Measurements from ENCODE around the gene UCK2. TPM values are rescaled to one million over a fixed set of nuclear protein-coding genes. Genes with fewer than 3 reads are reported as not detected.
A peak's percentile ranks its signal among the peaks of the same experiment; 100 is the strongest.

Gene UCK2
- polyA plus RNA-seq, 2 of the 4 experiments (the other 2 are of a cell fraction) = 72.4 to 98.9 TPM

DNA sequence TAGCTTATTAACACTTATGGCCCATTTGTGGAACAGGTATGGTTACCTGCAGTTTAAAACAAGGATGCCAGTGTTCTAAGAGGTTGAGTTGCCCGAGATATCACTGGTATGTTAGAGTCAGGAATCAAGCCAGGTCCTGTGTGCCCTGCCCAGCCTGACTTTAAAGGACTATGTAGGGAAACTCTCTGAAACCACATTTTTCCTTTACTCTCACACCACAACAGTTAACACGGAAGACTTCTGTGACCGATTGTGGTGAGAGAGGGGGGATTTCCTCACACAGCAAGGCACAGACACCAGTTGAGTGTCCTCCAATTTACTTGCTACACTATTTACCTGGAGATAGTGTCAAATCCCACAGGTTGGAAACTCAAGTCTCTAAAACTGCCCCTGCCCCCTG, 47.8 kb downstream of the UCK2 start:
- ChIA-PET POLR2A (no interaction called here), CTCF (interaction anchor here (0.6 to 1.5 kb wide), 2 partner anchors 9 to 1686 kb away, joined by 4 to 5 read pairs; no protein-coding TSS in a partner anchor)
- WGBS (ENCODE audit: missing lambda C conversion rate) = 95% methylated on average over 3 of the region's 3 CpGs
- DNase-seq (ENCODE audit: low read depth in 1 of 2, low spot score in 1 of 2) (no peak), FAIRE-seq (no peak), ATAC-seq (no peak; a peak in 1 of 6 replicates)
- Histone ChIP-seq H3K9me3 (peaks cover 27% of the 10 kb centered on the region), H3K27ac (no peak overlapping the region), H3K4me2 (no peak overlapping the region), H3K4me1 (peaks cover 15% of the 10 kb centered on the region), H3K4me3 (no peak overlapping the region)
- TF ChIP-seq, protein P1, sequence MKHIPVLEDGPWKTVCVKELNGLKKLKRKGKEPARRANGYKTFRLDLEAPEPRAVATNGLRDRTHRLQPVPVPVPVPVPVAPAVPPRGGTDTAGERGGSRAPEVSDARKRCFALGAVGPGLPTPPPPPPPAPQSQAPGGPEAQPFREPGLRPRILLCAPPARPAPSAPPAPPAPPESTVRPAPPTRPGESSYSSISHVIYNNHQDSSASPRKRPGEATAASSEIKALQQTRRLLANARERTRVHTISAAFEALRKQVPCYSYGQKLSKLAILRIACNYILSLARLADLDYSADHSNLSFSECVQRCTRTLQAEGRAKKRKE (CRISPR knock-in tag; IDR thresholded peaks at IDR 0.05; ENCODE audit: low read depth) = no peak
- TF ChIP-seq KDM1A (IDR thresholded peaks at IDR 0.05; ENCODE audit: low read depth) (no peak), MYC (IDR thresholded peaks at IDR 0.05; ENCODE audit: borderline replicate concordance, low read length) (no peak), FOXS1 (CRISPR knock-in tag; IDR thresholded peaks at IDR 0.05) (no peak), TP53 (CRISPR knock-in tag; IDR thresholded peaks at IDR 0.05) (no peak), POLR2A (IDR thresholded peaks at IDR 0.05; ENCODE audit: low read length) (no peak)

DNA sequence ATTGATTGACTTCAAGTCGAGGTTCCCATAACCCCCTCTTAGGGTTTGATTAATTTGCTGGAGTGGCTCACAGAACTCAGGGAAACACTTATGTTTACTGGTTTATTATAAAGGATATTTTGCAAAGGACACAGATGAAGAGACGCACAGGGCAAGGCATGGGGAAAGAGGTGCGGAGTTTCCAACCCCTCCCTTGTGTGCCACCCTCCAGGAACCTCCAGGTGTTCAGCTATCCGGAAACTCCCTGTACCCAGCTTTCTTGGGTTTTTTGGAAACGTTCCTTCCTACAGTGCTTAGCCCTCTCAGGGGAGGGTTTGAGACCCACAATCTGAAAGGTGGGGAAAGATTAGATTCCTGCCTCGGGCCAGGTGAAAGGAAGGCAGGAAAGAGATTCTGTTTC, 48.2 kb downstream of the UCK2 start:
- Histone ChIP-seq H3K9me3 (peaks cover 27% of the 10 kb centered on the region), H3K4me3 (no peak overlapping the region), H3K27ac (no peak overlapping the region), H3K4me2 (peak overlapping the region; percentile 15; the same call in 2 of the 3 replicates), H3K4me1 (peaks cover 15% of the 10 kb centered on the region)
- CTCF ChIA-PET = interaction anchor here (0.6 kb wide), 1 partner anchor 1686 kb away, joined by 5 read pairs; no protein-coding TSS in a partner anchor
- POLR2A ChIA-PET = no interaction called here
- WGBS (ENCODE audit: missing lambda C conversion rate) = 71% methylated on average over 6 of the region's 6 CpGs
- TF ChIP-seq RARB (CRISPR knock-in tag; IDR thresholded peaks at IDR 0.05) (no peak), FOSB (CRISPR knock-in tag; IDR thresholded peaks at IDR 0.05) (no peak), RNF2 (IDR thresholded peaks at IDR 0.05; ENCODE audit: borderline replicate concordance, low read depth) (no peak), HEYL (CRISPR knock-in tag; IDR thresholded peaks at IDR 0.05) (no peak), HOXB13 (CRISPR knock-in tag; IDR thresholded peaks at IDR 0.05; ENCODE audit: low read depth) (no peak), KDM5A (IDR thresholded peaks at IDR 0.05) (no peak)
- TF ChIP-seq, protein P2, sequence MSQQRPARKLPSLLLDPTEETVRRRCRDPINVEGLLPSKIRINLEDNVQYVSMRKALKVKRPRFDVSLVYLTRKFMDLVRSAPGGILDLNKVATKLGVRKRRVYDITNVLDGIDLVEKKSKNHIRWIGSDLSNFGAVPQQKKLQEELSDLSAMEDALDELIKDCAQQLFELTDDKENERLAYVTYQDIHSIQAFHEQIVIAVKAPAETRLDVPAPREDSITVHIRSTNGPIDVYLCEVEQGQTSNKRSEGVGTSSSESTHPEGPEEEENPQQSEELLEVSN (IDR thresholded peaks at IDR 0.05; ENCODE audit: borderline replicate concordance, low read depth) = no peak
- DNase-seq (ENCODE audit: low read depth in 1 of 2, low spot score in 1 of 2) = no peak
- FAIRE-seq = no peak
- ATAC-seq = no peak

DNA sequence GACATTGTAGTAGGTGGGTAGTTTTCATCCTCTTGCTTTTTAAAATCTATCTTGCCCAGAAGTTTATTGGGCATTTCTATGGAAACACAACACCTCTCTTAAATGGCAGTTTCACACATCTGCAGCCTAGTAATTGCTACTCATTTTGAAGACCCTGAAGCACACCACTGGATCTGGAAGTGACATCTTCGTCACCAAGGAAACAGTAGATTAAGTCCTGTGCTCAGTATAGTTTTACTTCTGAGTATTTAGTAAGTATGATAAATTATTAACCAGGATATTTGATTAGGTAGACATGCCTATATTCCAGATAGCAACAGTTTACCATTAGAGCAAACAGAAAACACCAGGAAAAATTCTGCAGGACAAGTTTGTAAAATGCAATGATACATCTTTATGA, 48.7 kb downstream of the UCK2 start:
- no peak overlapping the region for H3K4me3 ChIP-seq
- TF ChIP-seq HOXB5 (CRISPR knock-in tag; IDR thresholded peaks at IDR 0.05) (no peak), NPAS2 (CRISPR knock-in tag; IDR thresholded peaks at IDR 0.05; ENCODE audit: borderline replicate concordance) (no peak), ZSCAN20 (CRISPR knock-in tag; IDR thresholded peaks at IDR 0.05) (no peak), HEYL (CRISPR knock-in tag; IDR thresholded peaks at IDR 0.05) (no peak)
- TF ChIP-seq, protein P3, sequence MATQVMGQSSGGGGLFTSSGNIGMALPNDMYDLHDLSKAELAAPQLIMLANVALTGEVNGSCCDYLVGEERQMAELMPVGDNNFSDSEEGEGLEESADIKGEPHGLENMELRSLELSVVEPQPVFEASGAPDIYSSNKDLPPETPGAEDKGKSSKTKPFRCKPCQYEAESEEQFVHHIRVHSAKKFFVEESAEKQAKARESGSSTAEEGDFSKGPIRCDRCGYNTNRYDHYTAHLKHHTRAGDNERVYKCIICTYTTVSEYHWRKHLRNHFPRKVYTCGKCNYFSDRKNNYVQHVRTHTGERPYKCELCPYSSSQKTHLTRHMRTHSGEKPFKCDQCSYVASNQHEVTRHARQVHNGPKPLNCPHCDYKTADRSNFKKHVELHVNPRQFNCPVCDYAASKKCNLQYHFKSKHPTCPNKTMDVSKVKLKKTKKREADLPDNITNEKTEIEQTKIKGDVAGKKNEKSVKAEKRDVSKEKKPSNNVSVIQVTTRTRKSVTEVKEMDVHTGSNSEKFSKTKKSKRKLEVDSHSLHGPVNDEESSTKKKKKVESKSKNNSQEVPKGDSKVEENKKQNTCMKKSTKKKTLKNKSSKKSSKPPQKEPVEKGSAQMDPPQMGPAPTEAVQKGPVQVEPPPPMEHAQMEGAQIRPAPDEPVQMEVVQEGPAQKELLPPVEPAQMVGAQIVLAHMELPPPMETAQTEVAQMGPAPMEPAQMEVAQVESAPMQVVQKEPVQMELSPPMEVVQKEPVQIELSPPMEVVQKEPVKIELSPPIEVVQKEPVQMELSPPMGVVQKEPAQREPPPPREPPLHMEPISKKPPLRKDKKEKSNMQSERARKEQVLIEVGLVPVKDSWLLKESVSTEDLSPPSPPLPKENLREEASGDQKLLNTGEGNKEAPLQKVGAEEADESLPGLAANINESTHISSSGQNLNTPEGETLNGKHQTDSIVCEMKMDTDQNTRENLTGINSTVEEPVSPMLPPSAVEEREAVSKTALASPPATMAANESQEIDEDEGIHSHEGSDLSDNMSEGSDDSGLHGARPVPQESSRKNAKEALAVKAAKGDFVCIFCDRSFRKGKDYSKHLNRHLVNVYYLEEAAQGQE (IDR thresholded peaks at IDR 0.05) = no peak
- no peak for FAIRE-seq
- H3K9me3 ChIP-seq = peaks cover 27% of the 10 kb centered on the region
- ChIA-PET POLR2A (no interaction called here), CTCF (no interaction called here)
- H3K4me1 ChIP-seq = peaks cover 15% of the 10 kb centered on the region
- peak overlapping the region; percentile 15; the same call in 2 of the 3 replicates for H3K4me2 ChIP-seq
- no peak overlapping the region for H3K27ac ChIP-seq
- DNase-seq (ENCODE audit: low read depth in 1 of 2, low spot score in 1 of 2) = no peak
- 82% methylated on average over 1 of the region's 1 CpG for WGBS (ENCODE audit: missing lambda C conversion rate)
- ATAC-seq = no peak; a peak in 1 of 6 replicates

Measured in A549 (cell line).